HG03354 (cell line): ENCODE data around the gene ARG2.

Source experiments
- ATAC-seq: cut with Tn5 transposase; IDR thresholded peaks from one replicate; pipeline ENCODE4 v1.9.1; 2021; ENCODE audit warnings: mild to moderate bottlenecking; ENCODE audit not compliant: unreplicated experiment, poor library complexity, severe bottlenecking

The ARG2 gene

DNA sequence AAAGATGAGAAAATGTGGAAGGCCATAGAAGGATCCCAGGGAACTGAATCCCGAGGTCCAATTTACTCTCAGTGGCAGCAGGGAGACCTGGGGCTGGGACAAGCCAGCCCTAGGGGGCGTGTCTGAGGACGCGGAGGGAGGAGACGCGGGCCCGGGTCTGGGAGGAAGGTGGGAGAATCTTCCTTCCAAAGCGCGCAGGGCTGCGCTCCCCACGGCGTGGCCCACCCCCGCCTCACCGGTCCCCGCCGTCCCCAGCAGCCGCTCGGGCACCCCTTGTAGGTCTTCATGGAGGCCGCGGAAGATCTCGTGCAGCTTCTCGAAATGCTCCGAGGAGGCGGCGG, 54.4 kb downstream of the ARG2 start:
- peak; percentile 55 for ATAC-seq

DNA sequence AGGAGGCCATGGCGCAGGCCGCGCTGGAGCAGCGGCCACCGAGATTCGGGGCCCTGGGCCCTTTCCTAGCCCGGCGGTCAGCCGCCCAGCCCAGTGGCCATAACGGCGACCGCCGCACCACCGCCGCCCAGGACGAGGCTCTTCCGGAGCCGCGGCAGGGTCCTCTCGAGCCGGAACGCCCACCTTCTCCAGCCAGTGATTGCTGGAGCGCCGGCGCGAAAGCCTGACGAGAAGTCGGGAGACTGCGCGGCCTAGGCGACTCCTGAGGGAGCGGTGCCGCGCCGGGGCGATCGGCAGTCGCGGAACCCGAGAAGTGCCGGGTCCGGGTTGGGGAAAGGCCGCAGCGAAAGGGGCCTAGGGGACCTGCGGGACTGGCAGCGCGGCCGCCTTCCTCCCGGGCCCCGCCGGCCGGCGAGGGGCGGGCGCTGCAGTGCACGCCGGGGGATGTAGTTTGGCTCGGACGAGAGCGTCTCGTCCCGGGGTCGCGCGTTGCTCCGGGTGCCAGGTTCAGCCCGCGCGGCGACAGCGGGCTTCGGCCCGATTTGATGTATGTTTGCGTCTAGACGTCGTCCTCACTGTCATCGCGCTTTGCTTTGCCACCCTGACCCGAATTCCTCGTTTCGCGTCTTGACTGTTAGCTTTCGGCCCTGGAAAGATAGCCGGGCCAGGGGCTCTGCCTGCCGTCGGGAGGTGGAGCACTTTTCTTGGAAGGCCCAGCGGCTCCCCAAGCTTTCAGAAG, 54.9 kb downstream of the ARG2 start, which contains the start of gene VTI1B:
Gene VTI1B (minus strand): TSS at position 153 of the 739 bp plus-strand sequence. CDS start 143 bp downstream, at position 10.
- peak; percentile 91 for ATAC-seq

GRCh38 chr14:67675219-67675582, 55.5 kb downstream of the ARG2 start:
- no peak for ATAC-seq

DNA sequence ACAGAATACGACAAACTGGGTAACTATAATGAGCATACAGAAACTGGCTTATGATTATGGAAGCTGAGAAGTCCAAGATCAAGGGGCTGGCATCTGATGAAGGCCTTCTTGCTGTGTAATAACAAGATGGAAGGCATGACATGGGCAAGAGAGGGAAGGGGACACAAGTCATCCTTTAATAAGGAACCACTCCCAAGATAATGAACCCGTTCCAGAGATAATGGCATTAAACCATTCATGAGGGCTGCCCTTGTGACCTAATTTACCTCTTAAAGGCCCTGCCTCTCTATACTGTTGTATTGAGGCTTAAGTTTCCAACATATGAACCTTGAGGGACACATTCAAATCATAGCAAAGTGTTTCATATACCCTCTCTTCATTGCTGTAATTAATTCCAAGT, 59.3 kb downstream of the ARG2 start:
- no peak for ATAC-seq

- peak; percentile 95 for ATAC-seq
Measured at GRCh38 chr14:67680121-67680602, 60.4 kb downstream of the ARG2 start.

- no peak for ATAC-seq
Measured at GRCh38 chr14:67680941-67681340, 61.2 kb downstream of the ARG2 start.

- ATAC-seq: no peak
Measured at GRCh38 chr14:67683842-67684241, 64.1 kb downstream of the ARG2 start.

DNA sequence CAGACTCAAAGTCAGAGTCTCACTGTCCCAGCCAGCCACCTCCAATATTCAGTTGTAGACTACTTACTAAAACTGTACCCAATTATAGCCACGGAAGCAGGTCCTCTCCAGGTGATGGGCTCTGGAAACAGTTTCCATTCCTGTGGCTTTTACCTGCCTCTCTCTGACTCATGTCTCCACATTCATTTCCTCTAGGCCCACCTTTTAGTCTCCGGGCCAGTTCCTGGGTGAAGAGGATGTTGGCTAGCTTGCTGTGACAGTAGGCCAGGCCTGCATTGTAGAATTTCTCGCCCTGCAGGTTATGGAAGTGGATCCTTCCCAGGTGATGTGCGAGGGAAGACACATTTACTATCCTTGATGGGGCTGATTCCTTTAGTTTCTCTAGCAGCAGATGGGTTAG, 70.3 kb downstream of the ARG2 start:
- ATAC-seq: no peak

GRCh38 chr14:67694791-67695393, 75.2 kb downstream of the ARG2 start:
- peak; percentile 88 for ATAC-seq

DNA sequence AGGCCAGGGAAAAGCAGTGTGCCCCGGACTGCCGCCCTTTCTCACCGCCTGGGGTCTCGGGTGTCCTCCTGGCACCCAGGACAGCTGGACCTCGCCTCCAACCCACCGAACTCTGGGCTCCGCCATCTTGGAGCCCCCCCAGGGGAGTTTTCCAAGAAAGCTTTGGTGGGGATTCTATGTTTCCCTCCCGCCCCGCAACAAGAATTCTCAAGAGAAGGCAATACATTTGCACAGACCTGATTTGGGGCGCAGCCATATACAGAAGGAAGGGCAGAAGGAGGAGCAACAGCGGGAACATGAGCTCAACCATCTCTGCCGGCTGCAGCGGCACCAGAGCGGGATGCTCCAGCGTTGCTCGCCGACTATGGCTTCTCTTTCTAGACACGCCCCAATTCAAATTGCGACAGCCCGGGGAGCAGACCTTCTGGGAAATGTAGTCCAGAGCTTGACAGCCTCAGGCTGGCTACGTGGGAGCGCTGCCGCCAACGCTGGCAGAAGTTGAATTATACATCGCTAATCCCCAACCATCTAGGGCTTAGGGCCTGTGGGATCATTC, 75.8 kb downstream of the ARG2 start, which contains the start of gene RDH11:
Gene RDH11 (minus strand): TSS at position 371 of the 556 bp plus-strand sequence. CDS start 61 bp downstream, at position 310.
- ATAC-seq: peak; percentile 90

GRCh38 chr14:67697006-67697405, 77.3 kb downstream of the ARG2 start:
- ATAC-seq: no peak

- no peak for ATAC-seq
Measured at GRCh38 chr14:67698179-67698578, 78.5 kb downstream of the ARG2 start.
